Measurements from ENCODE around the gene CLEC3B. TPM values are rescaled to one million over a fixed set of nuclear protein-coding genes. Genes with fewer than 3 reads are reported as not detected.

CLEC3B gene
- total RNA-seq, 1 donor from 2014 or later: not detected

- Mint-ChIP-seq H3K4me1 (ENCODE audit: low read depth, unreplicated experiment) (peaks cover 3% of the 10 kb centered on the region), H3K27me3 (ENCODE audit: unreplicated experiment) (no peaks in the 10 kb centered on the region), H3K4me3 (ENCODE audit: unreplicated experiment) (no peak overlapping the region), H3K27ac (ENCODE audit: unreplicated experiment) (no peak overlapping the region), H3K9me3 (ENCODE audit: unreplicated experiment) (peaks cover 2% of the 10 kb centered on the region), H3K36me3 (ENCODE audit: unreplicated experiment) (no peaks in the 10 kb centered on the region)
- TF ChIP-seq CTCF (IDR thresholded peaks at IDR 0.05; ENCODE audit: partially characterized antibody, unreplicated experiment): no peak
- no peak for DNase-seq
Observed at GRCh38 chr3:45055411-45056143, 29.5 kb downstream of the CLEC3B start.

DNA sequence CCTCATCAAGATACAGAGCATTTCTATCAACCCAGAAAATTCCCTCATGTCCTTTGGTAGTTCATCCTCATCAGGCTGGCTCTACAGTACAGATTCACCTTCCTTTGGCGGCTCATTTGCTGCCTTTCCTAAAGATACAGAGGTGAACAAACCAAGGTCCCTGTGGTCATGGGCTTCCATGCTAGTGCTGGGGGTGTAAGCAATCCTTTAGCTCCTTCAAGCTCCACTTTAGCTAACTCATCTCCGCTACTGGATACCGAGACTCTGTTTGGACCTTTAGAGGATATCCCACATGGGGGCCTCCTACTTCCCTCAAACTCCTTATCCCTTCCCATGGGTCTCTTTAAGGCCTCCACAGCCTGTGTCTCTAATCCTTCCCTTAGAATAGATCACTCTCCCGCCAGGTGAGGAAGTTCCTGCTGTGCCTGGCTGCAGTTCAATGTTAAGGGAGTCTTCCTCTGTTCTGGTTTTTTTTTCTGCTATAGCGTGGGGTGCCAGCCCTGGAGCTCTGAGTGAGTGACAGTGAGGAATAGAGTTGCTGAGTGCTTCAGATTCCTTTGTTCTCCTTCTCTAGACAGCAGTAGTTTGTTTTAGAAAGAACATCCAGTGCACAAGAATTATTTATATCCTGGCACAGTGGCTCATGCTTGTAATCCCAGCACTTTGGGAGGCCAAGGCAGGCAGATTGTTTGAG lies 30.7 kb downstream of the CLEC3B start:
- H3K4me1 Mint-ChIP-seq (ENCODE audit: low read depth, unreplicated experiment): peaks cover 3% of the 10 kb centered on the region
- H3K27me3 Mint-ChIP-seq (ENCODE audit: unreplicated experiment): no peaks in the 10 kb centered on the region
- H3K36me3 Mint-ChIP-seq (ENCODE audit: unreplicated experiment): no peaks in the 10 kb centered on the region
- peaks cover 2% of the 10 kb centered on the region for H3K9me3 Mint-ChIP-seq (ENCODE audit: unreplicated experiment)
- DNase-seq: no peak
- no peak for TF ChIP-seq CTCF (IDR thresholded peaks at IDR 0.05; ENCODE audit: partially characterized antibody, unreplicated experiment)
- no peak overlapping the region for H3K4me3 Mint-ChIP-seq (ENCODE audit: unreplicated experiment)
- H3K27ac Mint-ChIP-seq (ENCODE audit: unreplicated experiment): no peak overlapping the region

DNA sequence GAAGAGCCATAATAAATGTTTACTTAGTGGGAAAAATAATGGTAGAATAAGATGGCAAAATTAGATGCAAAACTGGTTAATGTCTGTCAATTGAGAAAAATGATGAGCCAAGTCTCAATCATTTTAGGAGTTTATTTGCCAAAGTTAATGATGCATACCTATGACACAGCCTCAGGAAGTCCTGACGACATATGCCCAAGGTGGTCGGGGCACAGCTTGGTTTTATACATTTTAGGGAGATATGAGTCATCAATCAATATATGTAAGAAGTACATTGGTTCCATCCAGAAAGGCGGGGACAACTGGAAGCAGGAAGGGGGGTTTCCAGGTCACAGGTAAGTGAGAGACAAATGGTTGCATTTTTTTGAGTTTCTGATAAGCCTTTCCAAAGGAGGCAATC lies 31.5 kb downstream of the CLEC3B start:
- DNase-seq: no peak
- Mint-ChIP-seq H3K27me3 (ENCODE audit: unreplicated experiment) (no peaks in the 10 kb centered on the region), H3K36me3 (ENCODE audit: unreplicated experiment) (no peaks in the 10 kb centered on the region), H3K4me3 (ENCODE audit: unreplicated experiment) (no peak overlapping the region), H3K4me1 (ENCODE audit: low read depth, unreplicated experiment) (peaks cover 3% of the 10 kb centered on the region), H3K27ac (ENCODE audit: unreplicated experiment) (no peak overlapping the region), H3K9me3 (ENCODE audit: unreplicated experiment) (peaks cover 2% of the 10 kb centered on the region)
- TF ChIP-seq CTCF (IDR thresholded peaks at IDR 0.05; ENCODE audit: partially characterized antibody, unreplicated experiment): no peak

GRCh38 chr3:45059132-45059531 lies 33.0 kb downstream of the CLEC3B start:
- Mint-ChIP-seq H3K36me3 (ENCODE audit: unreplicated experiment) (no peaks in the 10 kb centered on the region), H3K9me3 (ENCODE audit: unreplicated experiment) (no peaks in the 10 kb centered on the region), H3K27ac (ENCODE audit: unreplicated experiment) (no peak overlapping the region), H3K27me3 (ENCODE audit: unreplicated experiment) (no peaks in the 10 kb centered on the region), H3K4me1 (ENCODE audit: low read depth, unreplicated experiment) (no peaks in the 10 kb centered on the region), H3K4me3 (ENCODE audit: unreplicated experiment) (no peak overlapping the region)
- no peak for DNase-seq
- no peak for TF ChIP-seq CTCF (IDR thresholded peaks at IDR 0.05; ENCODE audit: partially characterized antibody, unreplicated experiment)

Measured in glutamatergic neuron (in vitro differentiated cells).